B cell (primary cell): ENCODE measurements around the gene RIPOR1. TPM values are rescaled to one million over a fixed set of nuclear protein-coding genes. Genes with fewer than 3 reads are reported as not detected.
A peak's percentile ranks its signal among the peaks of the same experiment; 100 is the strongest.

Experiments used
- ATAC-seq: fragments of 200-7000 bp; cut with Tn5 transposase; one replicate; pipeline ENCODE4 v1.10.0; 2021; ENCODE audit warnings: low read depth, mild to moderate bottlenecking, moderate number of reproducible peaks, moderate library complexity
- CTCF ChIA-PET: fragments of 350-600 bp; sonication (Branson Sonifier 250); formaldehyde crosslinking; loops from one replicate; lab custom pipeline; 2021; ENCODE audit warnings: antibody characterized with exemption, inconsistent platforms; lab: Charles Lee
- POLR2A ChIA-PET: fragments of 350-600 bp; sonication (Branson Sonifier 250); formaldehyde crosslinking; loops from one replicate; lab custom pipeline; 2021; ENCODE audit warnings: antibody characterized with exemption; lab: Charles Lee
- DNase-seq: peaks from one replicate; pipeline ENCODE4 v3.0.0; 2013
- H2AFZ ChIP-seq: 2 replicates; pipeline ENCODE4 v1.6.1; 2012; ENCODE audit warnings: mild to moderate bottlenecking, low read depth, low read length; ENCODE audit not compliant: insufficient read depth, poor library complexity, severe bottlenecking
- H3K27ac ChIP-seq, 2 donors: 1 replicate in 1 of 2; 2 replicates in 1 of 2; pipeline ENCODE4 v1.5.1; 2012 to 2013; ENCODE audit warnings: low read length in 2 of 2, mild to moderate bottlenecking in 2 of 2, moderate library complexity in 1 of 2
- H3K27me3 ChIP-seq, 4 experiments: fragments of 200-600 bp in 1 of 4; sonication (generic) in 1 of 4; replicated peaks in 1 of 4; 1 replicate in 2 of 4; 2 replicates in 2 of 4; pipeline versions ENCODE4 v1.6.1 to v1.7.0; 2013 to 2016; ENCODE audit warnings: low read length in 3 of 4, mild to moderate bottlenecking in 2 of 4, mixed read lengths in 1 of 4, moderate library complexity in 1 of 4; ENCODE audit not compliant: insufficient read depth in 4 of 4, control insufficient read depth in 3 of 4; ENCODE audit errors: control extremely low read depth in 1 of 4
- H3K36me3 ChIP-seq, 2 experiments: replicated peaks in 1 of 2; 1 replicate in 1 of 2; 2 replicates in 1 of 2; pipeline versions ENCODE4 v1.6.1 to v1.7.1; 2013; ENCODE audit warnings: low read length in 1 of 2; ENCODE audit not compliant: insufficient read depth in 2 of 2, control insufficient read depth in 1 of 2; ENCODE audit errors: control extremely low read depth in 1 of 2, extremely low read depth in 1 of 2
- H3K4me1 ChIP-seq, 2 donors: fragments of 200-600 bp in 1 of 2; sonication (generic) in 1 of 2; 1 replicate in 1 of 2; 2 replicates in 1 of 2; pipeline versions ENCODE4 v1.5.1 to v1.6.1; 2013 to 2017; ENCODE audit warnings: low read length in 2 of 2; ENCODE audit not compliant: control insufficient read depth in 2 of 2, insufficient read depth in 2 of 2
- H3K4me2 ChIP-seq: replicated peaks from 2 replicates; pipeline ENCODE3; 2012; ENCODE audit warnings: mild to moderate bottlenecking, low read depth, low read length; ENCODE audit not compliant: poor library complexity, severe bottlenecking
- H3K4me3 ChIP-seq, 5 experiments: fragments of 200-600 bp in 1 of 5; sonication (generic) in 1 of 5; 1 replicate in 3 of 5; 2 replicates in 2 of 5; pipeline versions ENCODE4 v1.5.1 to v1.7.0; 2011 to 2016; ENCODE audit warnings: low read length in 4 of 5, mild to moderate bottlenecking in 4 of 5, low read depth in 2 of 5, control low read depth in 1 of 5, moderate library complexity in 1 of 5; ENCODE audit not compliant: insufficient read depth in 1 of 5; ENCODE audit errors: control extremely low read depth in 1 of 5, extremely low read depth in 1 of 5
- H3K79me2 ChIP-seq: fragments of 200-600 bp; sonication (generic); one replicate; pipeline ENCODE4 v1.6.0; 2016; ENCODE audit warnings: low read length; ENCODE audit not compliant: control insufficient read depth, insufficient read depth
- H3K9ac ChIP-seq: fragments of 200-600 bp; sonication (generic); 2 replicates; pipeline ENCODE4 v1.6.1; 2017; ENCODE audit warnings: mild to moderate bottlenecking, low read length, moderate library complexity
- H3K9me3 ChIP-seq, 3 donors: one replicate each; pipeline versions ENCODE4 v1.6.1 to v1.7.1; 2013; ENCODE audit warnings: low read length in 2 of 3; ENCODE audit not compliant: control insufficient read depth in 2 of 3, insufficient read depth in 1 of 3; ENCODE audit errors: control extremely low read depth in 1 of 3
- H4K20me1 ChIP-seq: 2 replicates; pipeline ENCODE4 v1.6.0; 2012; ENCODE audit warnings: mild to moderate bottlenecking, low read length; ENCODE audit not compliant: insufficient read depth, control insufficient read depth, poor library complexity, severe bottlenecking
- H3K27ac Mint-ChIP-seq: one replicate; pipeline ENCODE4 v1.8.0; 2021; ENCODE audit warnings: mixed read lengths
- H3K27me3 Mint-ChIP-seq: one replicate; pipeline ENCODE4 v1.8.0; 2021; ENCODE audit warnings: mixed read lengths
- H3K4me1 Mint-ChIP-seq: one replicate; pipeline ENCODE4 v1.8.0; 2021; ENCODE audit warnings: mixed read lengths
- H3K4me3 Mint-ChIP-seq: one replicate; pipeline ENCODE4 v1.8.0; 2021; ENCODE audit warnings: mixed read lengths
- H3K9me3 Mint-ChIP-seq: one replicate; pipeline ENCODE4 v1.8.0; 2022; ENCODE audit warnings: mixed read lengths; ENCODE audit not compliant: insufficient read depth
- EZH2 ChIP-seq: IDR thresholded peaks from 2 replicates; pipeline ENCODE4 v1.6.1; 2012; ENCODE audit warnings: borderline replicate concordance, low read depth, mild to moderate bottlenecking, moderate library complexity, low read length; ENCODE audit not compliant: insufficient read depth, poor library complexity, severe bottlenecking
- WGBS: methylation state at CpG from one replicate; pipeline ENCODE4 v1.1.5; 2013; ENCODE audit warnings: missing lambda C conversion rate; ENCODE audit not compliant: insufficient coverage; 5-methylcytosine and 5-hydroxymethylcytosine counted together
- intact Hi-C: fragments of 100-400 bp; cut with micrococcal nuclease; formaldehyde crosslinking; loops from one replicate; pipeline ENCODE4 v1.10.0; 2022
- polyA plus RNA-seq: library from polyadenylated mRNA; depleted of rRNA; stranded (reverse); fragments of >200 nt; gene quantifications from 2 replicates; pipeline ENCODE4 v1.2.3, GENCODE V29; 2012
- total RNA-seq, 2 donors: library from RNA; stranded (reverse); fragments of 120-200 nt in 1 of 2; gene quantifications; 1 replicate in 1 of 2; 2 replicates in 1 of 2; pipeline versions ENCODE4 v1.2.3 to v1.2.4, GENCODE V29; 2013 to 2022
- TF ChIP-seq, protein P1 (sequence below): fragments of 200-600 bp; IDR thresholded peaks from one replicate; pipeline ENCODE4 v1.8.0; 2022; ENCODE audit warnings: antibody characterized with exemption, mild to moderate bottlenecking

RIPOR1 gene
- total and polyA plus RNA-seq, 2 donors (not counting 1 experiment from before 2014, with no cell fraction given): 124 to 363 TPM

DNA sequence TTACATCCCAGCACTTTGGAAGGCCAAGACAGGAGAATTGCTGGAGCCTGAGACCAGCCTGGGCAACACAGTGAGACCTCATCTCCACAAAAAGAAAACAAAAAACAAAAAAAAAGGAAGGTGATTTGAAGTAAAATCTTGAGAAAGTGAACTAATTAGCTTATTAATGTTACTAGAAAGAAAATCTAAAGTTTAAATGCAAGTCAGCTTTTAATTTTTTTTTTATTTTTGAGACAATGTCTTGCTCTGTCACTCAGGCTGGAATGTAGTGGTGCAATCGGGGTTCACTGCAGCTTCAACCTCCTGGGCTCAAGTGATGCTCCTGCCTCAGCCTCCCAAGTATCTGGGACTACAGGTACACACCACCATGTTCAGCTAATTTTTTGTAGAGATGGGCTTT, 30.2 kb downstream of the RIPOR1 start:
- Mint-ChIP-seq H3K4me3 (no peak overlapping the region), H3K27ac (no peak overlapping the region), H3K4me1 (peaks cover 50% of the 10 kb centered on the region), H3K9me3 (no peaks in the 10 kb centered on the region), H3K27me3 (no peaks in the 10 kb centered on the region)
- no peak overlapping the region for H3K4me2 ChIP-seq
- H3K27ac ChIP-seq: peak overlapping the region in 1 of 2 donors; percentile 43
- TF ChIP-seq, protein P1, sequence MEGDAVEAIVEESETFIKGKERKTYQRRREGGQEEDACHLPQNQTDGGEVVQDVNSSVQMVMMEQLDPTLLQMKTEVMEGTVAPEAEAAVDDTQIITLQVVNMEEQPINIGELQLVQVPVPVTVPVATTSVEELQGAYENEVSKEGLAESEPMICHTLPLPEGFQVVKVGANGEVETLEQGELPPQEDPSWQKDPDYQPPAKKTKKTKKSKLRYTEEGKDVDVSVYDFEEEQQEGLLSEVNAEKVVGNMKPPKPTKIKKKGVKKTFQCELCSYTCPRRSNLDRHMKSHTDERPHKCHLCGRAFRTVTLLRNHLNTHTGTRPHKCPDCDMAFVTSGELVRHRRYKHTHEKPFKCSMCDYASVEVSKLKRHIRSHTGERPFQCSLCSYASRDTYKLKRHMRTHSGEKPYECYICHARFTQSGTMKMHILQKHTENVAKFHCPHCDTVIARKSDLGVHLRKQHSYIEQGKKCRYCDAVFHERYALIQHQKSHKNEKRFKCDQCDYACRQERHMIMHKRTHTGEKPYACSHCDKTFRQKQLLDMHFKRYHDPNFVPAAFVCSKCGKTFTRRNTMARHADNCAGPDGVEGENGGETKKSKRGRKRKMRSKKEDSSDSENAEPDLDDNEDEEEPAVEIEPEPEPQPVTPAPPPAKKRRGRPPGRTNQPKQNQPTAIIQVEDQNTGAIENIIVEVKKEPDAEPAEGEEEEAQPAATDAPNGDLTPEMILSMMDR: no peak
- TF ChIP-seq EZH2: no peak
- peaks cover 42 to 57% of the 10 kb centered on the region in 2 donors for H3K4me1 ChIP-seq
- H3K9ac ChIP-seq: no peak overlapping the region
- no peaks in the 10 kb centered on the region for H4K20me1 ChIP-seq
- POLR2A ChIA-PET: interaction anchor here (0.6 to 8.3 kb wide), 2 partner anchors 11 to 85 kb away, joined by 3 to 166 read pairs; no protein-coding TSS in a partner anchor
- CTCF ChIA-PET: interaction anchor here (1.1 to 11.4 kb wide), 3 partner anchors 9 to 86 kb away, joined by 3 to 407 read pairs (median 123); partner anchors contain the start of gene CARMIL2
- ATAC-seq (no peak), DNase-seq (no peak)
- no peak overlapping the region for H3K4me3 ChIP-seq
- no CpG with 5 or more reads among the region's 1 CpG for WGBS
- peaks cover 73% of the 10 kb centered on the region for H3K79me2 ChIP-seq
- no peak overlapping the region for H2AFZ ChIP-seq
- peaks cover 0 to 8% of the 10 kb centered on the region in 2 experiments for H3K36me3 ChIP-seq
- no peaks in the 10 kb centered on the region for H3K9me3 ChIP-seq
- no peaks in the 10 kb centered on the region for H3K27me3 ChIP-seq
- intact Hi-C loops: no loop called here

DNA sequence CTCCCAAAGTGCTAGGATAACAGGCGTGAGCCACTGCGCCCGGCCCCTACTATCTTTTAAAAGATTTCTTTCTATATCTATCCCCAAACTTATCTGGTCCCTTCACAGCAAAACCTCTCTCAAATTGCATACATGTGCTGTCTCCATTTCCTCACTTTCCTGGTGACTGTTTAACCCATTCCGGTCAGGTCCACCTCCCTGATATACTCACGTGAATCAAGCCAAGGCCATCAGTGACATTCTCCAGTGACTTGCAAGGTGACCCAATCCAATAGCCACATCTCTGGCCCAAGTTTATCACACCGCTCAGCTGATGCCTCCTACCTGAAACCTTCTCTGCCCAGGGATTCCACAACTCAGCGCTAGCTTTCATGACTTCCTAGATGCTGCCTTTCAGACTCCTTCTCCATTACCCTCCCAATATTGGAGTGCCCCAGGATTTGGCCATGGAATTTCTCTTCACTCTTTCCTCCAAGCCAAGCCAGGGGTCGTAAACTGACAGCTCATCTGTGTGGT, 32.3 kb downstream of the RIPOR1 start:
- no peaks in the 10 kb centered on the region for H3K27me3 ChIP-seq
- H3K9me3 ChIP-seq: no peaks in the 10 kb centered on the region
- CTCF ChIA-PET: interaction anchor here (1.5 to 11.4 kb wide), 7 partner anchors 11 to 98 kb away, joined by 3 to 407 read pairs (median 42); partner anchors contain the start of genes ATP6V0D1, CARMIL2 and RIPOR1
- Mint-ChIP-seq H3K27ac (peak overlapping the region; percentile 95), H3K4me3 (peak overlapping the region; percentile 89), H3K27me3 (no peaks in the 10 kb centered on the region), H3K4me1 (peaks cover 50% of the 10 kb centered on the region), H3K9me3 (no peaks in the 10 kb centered on the region)
- intact Hi-C loops: loop anchor here (5.0 kb wide), 1 partner anchor 376 kb away; the partner anchor contains the start of gene PSMB10
- peaks cover 0 to 8% of the 10 kb centered on the region in 2 experiments for H3K36me3 ChIP-seq
- TF ChIP-seq EZH2: no peak
- TF ChIP-seq, protein P1: no peak
- H3K4me3 ChIP-seq: peak overlapping the region in 3 of 5 experiments; percentile 60 to 76 (median 75)
- peaks cover 73% of the 10 kb centered on the region for H3K79me2 ChIP-seq
- DNase-seq (no peak), ATAC-seq (no peak)
- POLR2A ChIA-PET: interaction anchor here (0.7 to 8.3 kb wide), 4 partner anchors 13 to 273 kb away, joined by 3 to 166 read pairs (median 28); partner anchors contain the start of gene RIPOR1
- H4K20me1 ChIP-seq: peaks cover 2% of the 10 kb centered on the region
- no peak overlapping the region for H2AFZ ChIP-seq
- WGBS: 87% methylated on average over 7 of the region's 8 CpGs
- peak overlapping the region; percentile 87 for H3K4me2 ChIP-seq
- peak overlapping the region; percentile 76 for H3K9ac ChIP-seq
- H3K27ac ChIP-seq: peak overlapping the region; percentile 71 to 80
- peaks cover 44 to 55% of the 10 kb centered on the region in 2 donors for H3K4me1 ChIP-seq
